Cortex of kidney (tissue), 1 donor: Measurements from ENCODE around the gene CCDC13.

Source experiments
- DNase-seq: peaks from one replicate; lab custom pipeline; 2025; lab: John Stamatoyannopoulos, UW

The CCDC13 gene

DNA sequence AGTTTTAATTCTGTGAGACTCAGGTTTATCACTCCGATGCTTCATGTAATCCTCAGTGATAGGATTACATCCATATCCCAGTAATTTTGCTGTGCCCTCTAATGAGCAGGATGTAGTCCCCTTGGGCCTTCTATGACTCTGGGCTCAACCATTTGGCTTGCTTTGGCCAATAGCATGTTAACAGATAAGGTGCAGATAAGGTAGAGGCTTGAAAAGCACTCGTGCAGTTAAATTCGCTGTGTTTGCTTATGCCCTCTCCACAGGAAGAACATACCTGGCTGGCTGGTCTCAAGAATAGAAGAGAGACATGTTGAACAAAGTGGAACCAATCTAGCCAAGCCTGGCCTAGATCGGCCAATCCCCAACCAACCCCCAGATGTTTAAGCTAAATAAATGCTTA is 20.1 kb downstream of the CCDC13 start:
- no peak for DNase-seq

DNA sequence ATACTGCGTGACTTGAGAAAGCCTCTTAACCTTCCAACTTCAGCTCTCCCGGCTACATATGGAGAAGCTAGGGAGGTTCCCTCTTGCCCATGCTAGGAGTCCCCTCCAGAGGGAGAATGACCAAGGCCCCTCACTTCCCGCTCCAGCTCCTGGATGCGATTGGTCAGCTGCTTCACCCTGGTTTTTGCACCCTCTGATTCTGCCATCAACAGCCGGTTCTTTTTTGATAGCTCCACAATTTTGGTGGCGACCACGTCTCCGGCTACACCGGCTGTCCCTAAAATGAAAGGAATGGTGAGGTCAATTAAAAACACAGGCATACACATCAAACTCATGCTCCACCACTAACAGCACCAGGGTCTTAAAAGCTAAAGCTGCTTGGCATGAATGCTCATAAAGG is 20.6 kb downstream of the CCDC13 start:
- DNase-seq: no peak

GRCh38 chr3:42751609-42752008 is 21.4 kb downstream of the CCDC13 start:
- DNase-seq: no peak

DNA sequence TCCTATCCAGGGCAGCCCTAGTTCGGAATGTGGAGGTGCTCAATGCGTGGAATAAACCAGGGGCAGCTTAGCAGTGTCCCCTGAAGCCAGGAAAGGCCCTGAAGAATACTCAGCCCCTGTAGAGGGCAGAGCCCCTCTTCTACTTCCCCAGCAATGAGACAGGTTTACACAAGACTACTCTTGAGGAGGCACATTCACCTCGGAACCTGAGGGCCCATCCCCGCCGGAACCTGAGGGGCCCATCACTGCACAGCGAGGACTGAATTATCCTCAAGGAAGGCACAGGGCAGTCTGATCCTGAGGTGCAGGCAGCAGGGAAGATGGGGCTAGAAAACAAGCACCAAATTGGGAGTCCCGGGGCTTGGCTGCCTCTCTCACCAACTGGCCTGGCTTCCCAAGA is 22.2 kb downstream of the CCDC13 start:
- no peak for DNase-seq

- DNase-seq: no peak
These were observed 23.3 kb downstream of the CCDC13 start for GRCh38 chr3:42749753-42750231.

DNA sequence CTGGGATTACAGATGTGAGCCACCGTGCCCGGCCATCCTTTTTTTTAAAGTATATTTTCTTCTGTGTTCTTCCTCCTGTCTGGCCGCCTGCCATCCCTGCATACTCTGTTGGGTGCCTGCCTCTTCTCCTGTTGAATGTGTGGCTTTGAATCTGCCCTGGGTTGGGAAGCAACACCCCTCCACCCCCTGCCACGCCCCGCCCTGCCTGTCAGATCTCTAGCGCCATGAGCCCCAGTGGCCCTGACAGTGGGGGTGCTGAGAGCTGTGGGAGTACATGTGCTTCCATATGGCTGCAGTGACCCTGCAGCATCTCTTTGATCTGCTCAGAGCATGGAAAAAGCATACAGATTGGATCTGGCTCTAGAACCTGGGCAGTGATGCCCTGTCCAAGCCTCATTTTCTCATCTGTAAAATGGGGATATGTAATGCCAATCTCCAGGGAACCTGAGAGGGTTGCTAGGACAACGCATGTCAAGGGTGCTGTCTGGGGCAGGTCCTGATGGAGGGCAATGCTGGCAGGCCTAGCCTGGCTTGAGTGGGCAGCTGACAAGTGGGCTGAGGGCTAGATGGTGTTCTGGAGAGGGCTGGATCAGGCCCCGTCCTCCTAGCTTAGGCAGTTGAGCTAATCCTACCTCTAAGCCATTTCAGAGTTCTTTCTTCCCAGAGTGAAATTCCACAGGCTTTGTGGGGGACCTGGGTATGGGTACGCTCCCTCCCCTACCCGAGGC is 23.9 kb downstream of the CCDC13 start:
- no peak for DNase-seq

- no peak for DNase-seq
These were observed 25.5 kb downstream of the CCDC13 start for GRCh38 chr3:42747581-42747980.

- DNase-seq: no peak
These were observed 26.3 kb downstream of the CCDC13 start for GRCh38 chr3:42746455-42747450.

DNA sequence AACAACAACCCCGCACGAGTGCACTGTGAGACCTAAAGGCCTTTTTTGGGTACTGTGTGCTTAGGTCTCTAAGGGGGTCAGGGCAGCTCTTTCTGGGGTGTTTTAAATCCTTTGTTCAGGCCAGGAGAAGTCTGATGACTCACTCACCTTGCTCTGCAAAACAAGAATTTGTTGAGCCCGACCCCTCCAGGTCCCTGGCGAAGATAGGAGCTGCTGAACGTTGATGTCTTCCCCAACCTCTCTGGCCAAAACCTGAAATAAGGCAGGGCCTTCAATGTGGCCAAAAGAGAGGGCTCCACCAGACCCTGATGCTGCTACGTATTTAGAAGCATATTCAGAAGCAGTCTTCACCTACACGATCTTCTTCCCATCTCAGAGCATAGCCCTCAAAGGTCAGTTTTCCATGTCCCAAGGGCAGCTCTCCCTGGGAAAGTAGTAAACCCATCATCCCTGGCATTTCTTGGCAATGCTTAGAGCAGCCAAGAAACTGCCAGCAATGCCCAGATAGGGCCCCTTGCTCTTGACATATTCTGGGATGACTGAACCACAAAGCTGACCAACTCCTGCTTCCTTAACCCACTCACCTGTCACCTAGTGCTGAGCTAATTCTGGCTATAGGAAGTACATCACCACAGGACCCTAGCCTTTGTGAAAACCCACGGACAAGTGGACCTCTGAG is 27.1 kb downstream of the CCDC13 start:
- DNase-seq: no peak

DNA sequence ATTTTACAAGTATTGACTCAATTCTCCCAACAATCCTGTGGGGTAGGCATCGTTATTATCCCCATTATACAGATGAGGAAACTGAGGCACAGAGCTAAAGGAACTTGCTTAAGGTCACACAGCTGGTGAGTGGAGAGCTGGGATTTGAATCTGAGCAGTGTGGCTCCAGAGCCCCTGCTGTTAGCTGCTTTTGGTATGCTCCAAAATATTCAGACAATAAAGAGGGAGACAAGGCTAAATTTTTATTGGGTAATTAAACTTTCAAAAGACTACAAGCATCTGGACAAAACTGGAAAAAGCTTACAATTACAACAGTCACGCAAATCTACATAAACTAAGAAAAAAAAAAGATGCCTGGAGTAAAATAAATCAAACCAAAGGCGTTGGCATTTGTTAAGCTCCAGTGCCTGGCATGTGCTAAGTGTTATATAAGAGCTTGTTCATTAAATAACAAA is 27.7 kb downstream of the CCDC13 start:
- DNase-seq: no peak

- no peak for DNase-seq
These were observed 29.7 kb downstream of the CCDC13 start for GRCh38 chr3:42743204-42743995.

DNA sequence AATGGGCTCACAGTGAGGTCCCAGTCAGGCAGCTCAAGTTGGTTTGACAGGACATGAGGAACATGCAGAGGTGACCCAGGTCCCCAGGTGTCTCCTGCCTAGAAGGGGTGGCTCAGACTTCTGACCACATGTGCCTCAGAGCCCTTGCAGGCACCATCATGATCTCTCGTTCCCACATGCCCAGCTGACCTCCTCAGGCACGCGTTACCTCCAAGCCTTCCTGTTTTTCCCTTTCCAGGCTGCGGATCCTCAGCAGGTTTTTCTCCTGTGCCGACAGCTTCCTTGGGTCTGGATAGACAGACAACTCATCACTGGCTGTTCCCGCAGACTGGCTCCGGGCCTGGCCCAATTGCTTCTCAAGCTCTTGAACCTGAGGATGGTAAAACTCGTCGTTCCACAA is 30.4 kb downstream of the CCDC13 start:
- DNase-seq: no peak

GRCh38 chr3:42742259-42742658 is 30.8 kb downstream of the CCDC13 start:
- DNase-seq: no peak

DNA sequence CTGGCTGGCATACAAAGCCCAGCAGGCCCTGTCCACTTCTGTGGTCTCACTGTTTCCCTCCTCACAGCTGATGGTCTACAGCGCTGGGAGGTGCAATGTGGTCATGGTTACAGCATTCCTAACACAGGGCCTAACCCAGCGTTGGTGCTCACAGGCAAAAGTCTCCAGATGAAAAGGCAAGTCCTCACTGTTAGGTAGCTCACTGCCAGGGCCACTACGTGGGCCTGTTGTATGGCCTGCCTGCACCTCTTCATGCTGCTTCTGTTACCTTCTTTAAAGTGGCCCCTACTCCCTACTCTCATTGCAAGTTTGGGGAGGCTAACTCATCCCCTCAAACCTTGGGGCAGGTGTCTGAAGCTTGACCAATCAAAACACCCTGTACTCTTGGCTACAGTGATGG is 31.3 kb downstream of the CCDC13 start:
- no peak for DNase-seq

GRCh38 chr3:42739401-42740158 is 33.5 kb downstream of the CCDC13 start:
- DNase-seq: no peak

DNA sequence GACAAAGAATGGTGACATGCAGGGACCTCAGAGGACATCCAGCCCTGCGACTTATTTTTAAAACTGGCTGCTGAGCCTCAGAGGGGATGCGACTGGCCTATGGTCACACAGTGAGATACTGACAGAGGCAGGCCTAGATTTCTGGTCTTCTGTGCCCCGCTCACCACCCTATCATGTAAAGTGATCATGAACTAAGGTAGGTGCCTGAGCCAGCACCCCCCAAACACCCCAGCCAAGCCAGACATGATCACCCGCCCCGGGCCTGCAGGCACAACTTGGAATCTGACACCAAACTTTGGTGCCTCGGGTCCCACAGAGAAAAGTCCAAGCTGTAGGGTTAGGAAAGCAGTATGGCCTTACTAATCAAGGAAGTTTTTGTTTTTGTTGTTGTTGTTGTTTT is 36.5 kb downstream of the CCDC13 start:
- DNase-seq: no peak

DNA sequence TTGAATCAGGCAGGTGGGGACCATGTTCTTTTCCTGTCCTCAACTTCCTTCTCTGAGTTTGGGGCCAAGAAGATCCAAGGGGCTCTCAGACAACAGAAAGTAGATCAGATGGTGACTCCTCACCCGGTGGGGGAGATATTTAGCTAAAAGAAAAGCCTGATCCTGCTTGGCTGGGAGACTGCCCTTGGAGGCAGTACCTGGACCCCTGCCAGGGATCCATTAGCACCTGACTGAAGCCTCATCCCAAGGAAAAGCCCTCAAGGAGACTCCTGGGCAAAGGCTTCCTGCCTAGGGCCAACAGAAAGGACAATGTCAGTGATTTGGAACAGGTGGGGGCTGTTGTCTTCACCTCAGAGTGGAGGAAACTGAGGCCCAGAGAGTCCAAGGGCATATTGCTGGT is 37.0 kb downstream of the CCDC13 start:
- DNase-seq: no peak

DNA sequence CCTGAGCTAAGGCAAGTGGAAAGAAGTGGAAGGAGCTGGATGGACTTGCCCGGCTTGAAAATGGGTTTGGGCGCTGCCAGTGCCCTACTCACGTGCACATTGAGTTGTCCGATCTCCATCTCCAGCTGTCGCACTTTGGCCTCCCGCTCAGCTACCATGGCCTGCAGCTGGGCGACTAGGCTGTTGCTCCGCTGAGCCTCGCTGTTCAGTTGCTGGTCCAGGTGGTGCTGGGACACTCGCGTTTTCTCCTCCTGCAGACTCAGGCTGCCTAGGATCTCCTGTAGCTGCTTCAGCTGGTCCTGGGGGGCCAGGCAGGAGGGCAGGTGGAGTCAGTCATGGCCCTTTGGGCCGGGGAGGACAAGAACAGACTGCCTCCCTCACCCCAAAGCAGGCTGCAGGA is 37.4 kb downstream of the CCDC13 start:
- no peak for DNase-seq

- DNase-seq: no peak
These were observed 38.0 kb downstream of the CCDC13 start for GRCh38 chr3:42735019-42735418.

GRCh38 chr3:42734263-42734860 is 38.7 kb downstream of the CCDC13 start:
- DNase-seq: no peak
